Transverse colon (tissue), 4 donors: ENCODE data around the gene GID8. TPM values are rescaled to one million over a fixed set of nuclear protein-coding genes. Genes with fewer than 3 reads are reported as not detected.

Experiments
- DNase-seq: peaks from one replicate; pipeline ENCODE4 v3.0.0-alpha.2; 2019
- H3K27ac ChIP-seq, 4 donors: fragments of 200-600 bp; sonication (generic); 2 replicates each; pipeline ENCODE4 v1.5.1; 2016 to 2018; ENCODE audit warnings: inconsistent platforms in 4 of 4
- H3K27me3 ChIP-seq: fragments of 200-600 bp; sonication (generic); 2 replicates; pipeline ENCODE4 v1.5.1; 2017; ENCODE audit warnings: inconsistent platforms
- H3K36me3 ChIP-seq, 4 donors: fragments of 200-600 bp; sonication (generic); 2 replicates each; pipeline ENCODE4 v1.5.1; 2017 to 2019; ENCODE audit warnings: inconsistent platforms in 4 of 4
- H3K4me1 ChIP-seq, 4 donors: fragments of 200-600 bp; sonication (generic); 2 replicates each; pipeline ENCODE4 v1.5.1; 2017 to 2020; ENCODE audit warnings: inconsistent platforms in 4 of 4
- H3K4me3 ChIP-seq, 4 donors: fragments of 200-600 bp; sonication (generic); 1 replicate in 1 of 4; 2 replicates in 3 of 4; pipeline versions ENCODE4 v1.5.1 to v1.6.1; 2017 to 2019; ENCODE audit warnings: inconsistent platforms in 4 of 4
- H3K9me3 ChIP-seq, 2 donors: fragments of 200-600 bp; sonication (generic); 2 replicates each; pipeline ENCODE4 v1.5.1; 2017 to 2019; ENCODE audit warnings: inconsistent platforms in 2 of 2
- CTCF ChIP-seq, 5 experiments: fragments of 200-600 bp in 3 of 5; fragments of 450-650 bp in 2 of 5; sonication (generic) in 3 of 5; IDR thresholded peaks; 1 replicate in 2 of 5; 2 replicates in 3 of 5; pipeline ENCODE4 v1.5.1; 2016 to 2017; ENCODE audit warnings: antibody characterized with exemption in 5 of 5, inconsistent platforms in 3 of 5, mild to moderate bottlenecking in 2 of 5, moderate library complexity in 1 of 5
- EP300 ChIP-seq: sonication (generic); formaldehyde crosslinking; IDR thresholded peaks from one replicate; pipeline ENCODE4 v1.6.1; 2017; ENCODE audit warnings: antibody characterized with exemption, low read depth
- POLR2A ChIP-seq: fragments of 450-650 bp; IDR thresholded peaks from one replicate; pipeline ENCODE4 v1.6.1; 2016; ENCODE audit warnings: antibody characterized with exemption, mild to moderate bottlenecking, moderate library complexity
- POLR2AphosphoS5 ChIP-seq, 3 donors: sonication (generic); formaldehyde crosslinking; IDR thresholded peaks; one replicate each; pipeline ENCODE4 v1.6.1; 2016; ENCODE audit warnings: antibody characterized with exemption in 3 of 3
- WGBS, 2 donors: methylation state at CpG; one replicate each; pipeline ENCODE4 v1.1.5; 2018; ENCODE audit warnings: low coverage in 1 of 2; 5-methylcytosine and 5-hydroxymethylcytosine counted together
- in situ Hi-C, 4 donors: fragments of 200-750 bp; cut with MboI; loops; one replicate each; pipeline versions ENCODE4 v1.15.0 to v1.15.1; 2017; ENCODE audit warnings: low sequenced_read_pairs in 3 of 4, low pct_ligation_motif_present in 1 of 4, low pct_unique_long_range_greater_than_20kb in 1 of 4
- intact Hi-C: fragments of 100-400 bp; cut with DNase I; formaldehyde crosslinking; loops from one replicate; pipeline ENCODE4 v1.15.1; 2023; ENCODE audit warnings: low total_unique reads
- total RNA-seq, 4 donors: library from RNA; depleted of rRNA; stranded (reverse); fragments of >200 nt; gene quantifications; one replicate each; pipeline ENCODE4 v1.1.0, GENCODE V29; 2016

The GID8 gene
- total RNA-seq, 4 donors from 2014 or later: 29.5 to 34.1 (median 31.7) TPM

GRCh38 chr20:62940875-62941274 lies 2.9 kb downstream of the GID8 start:
- Histone ChIP-seq H3K36me3 (peaks cover 0 to 35% (median 16%) of the 10 kb centered on the region in 4 donors), H3K27ac (no peak overlapping the region), H3K4me1 (peaks cover 20 to 37% (median 31%) of the 10 kb centered on the region in 4 donors), H3K9me3 (no peaks in the 10 kb centered on the region), H3K4me3 (no peak overlapping the region), H3K27me3 (no peaks in the 10 kb centered on the region)
- 85 to 88% methylated on average over 8 of the region's 8 CpGs for WGBS, 2 donors
- DNase-seq: no peak
- TF ChIP-seq POLR2A (no peak), EP300 (no peak)
- intact Hi-C loops: no loop called here
- in situ Hi-C loops: no loop called here

GRCh38 chr20:62941792-62942191 lies 3.8 kb downstream of the GID8 start:
- peaks cover 0 to 39% (median 21%) of the 10 kb centered on the region in 4 donors for H3K36me3 ChIP-seq
- H3K4me3 ChIP-seq: no peak overlapping the region
- peaks cover 11 to 28% (median 22%) of the 10 kb centered on the region in 4 donors for H3K4me1 ChIP-seq
- 50 to 72% methylated on average over 1 of the region's 1 CpG for WGBS, 2 donors
- H3K27ac ChIP-seq: no peak overlapping the region
- DNase-seq: no peak
- no peak for TF ChIP-seq POLR2A
- no peak for TF ChIP-seq POLR2AphosphoS5 (IDR thresholded peaks at IDR 0.05)
- no peak for TF ChIP-seq EP300
- no peak for TF ChIP-seq CTCF (IDR thresholded peaks at IDR 0.05)
- intact Hi-C loops: no loop called here
- no peaks in the 10 kb centered on the region for H3K27me3 ChIP-seq
- in situ Hi-C loops: no loop called here
- H3K9me3 ChIP-seq: no peaks in the 10 kb centered on the region

GRCh38 chr20:62942456-62942855 lies 4.5 kb downstream of the GID8 start:
- peaks cover 10 to 26% (median 19%) of the 10 kb centered on the region in 4 donors for H3K4me1 ChIP-seq
- no peaks in the 10 kb centered on the region for H3K9me3 ChIP-seq
- no peak overlapping the region for H3K4me3 ChIP-seq
- H3K27ac ChIP-seq: no peak overlapping the region
- H3K36me3 ChIP-seq: peaks cover 0 to 43% (median 21%) of the 10 kb centered on the region in 4 donors
- in situ Hi-C loops (no loop called here), intact Hi-C loops (no loop called here)
- 84% methylated on average over 2 of the region's 2 CpGs; no CpG with 5 or more reads in 1 of the 2 donors for WGBS, 2 donors
- no peak for TF ChIP-seq CTCF (IDR thresholded peaks at IDR 0.05)
- no peak for TF ChIP-seq POLR2A
- no peak for TF ChIP-seq EP300
- no peak for TF ChIP-seq POLR2AphosphoS5 (IDR thresholded peaks at IDR 0.05)
- H3K27me3 ChIP-seq: no peaks in the 10 kb centered on the region
- DNase-seq: no peak

GRCh38 chr20:62943396-62943795 lies 5.4 kb downstream of the GID8 start:
- Histone ChIP-seq H3K4me1 (peaks cover 10 to 26% (median 19%) of the 10 kb centered on the region in 4 donors), H3K9me3 (no peaks in the 10 kb centered on the region), H3K36me3 (peaks cover 0 to 43% (median 21%) of the 10 kb centered on the region in 4 donors), H3K27me3 (no peaks in the 10 kb centered on the region), H3K4me3 (no peak overlapping the region), H3K27ac (no peak overlapping the region)
- DNase-seq: no peak
- intact Hi-C loops: no loop called here
- 92 to 100% methylated on average over 1 to 14 of the region's 14 CpGs for WGBS, 2 donors
- in situ Hi-C loops: no loop called here
- TF ChIP-seq POLR2A (no peak), POLR2AphosphoS5 (IDR thresholded peaks at IDR 0.05) (no peak), EP300 (no peak), CTCF (IDR thresholded peaks at IDR 0.05) (no peak)

GRCh38 chr20:62944184-62944583 lies 6.2 kb downstream of the GID8 start:
- WGBS, 2 donors: 83 to 100% methylated on average over 2 to 8 of the region's 8 CpGs
- intact Hi-C loops (no loop called here), in situ Hi-C loops (no loop called here)
- no peak overlapping the region for H3K4me3 ChIP-seq
- no peak overlapping the region for H3K27ac ChIP-seq
- DNase-seq: no peak
- H3K27me3 ChIP-seq: no peaks in the 10 kb centered on the region
- TF ChIP-seq CTCF (IDR thresholded peaks at IDR 0.05) (no peak), EP300 (no peak), POLR2AphosphoS5 (IDR thresholded peaks at IDR 0.05) (no peak)
- H3K4me1 ChIP-seq: peaks cover 7 to 20% (median 14%) of the 10 kb centered on the region in 4 donors
- peaks cover 0 to 43% (median 21%) of the 10 kb centered on the region in 4 donors for H3K36me3 ChIP-seq
- H3K9me3 ChIP-seq: no peaks in the 10 kb centered on the region
